Memory B cell (primary cell): ENCODE results near the gene KLF2.
"Not testable (repeated sequence)": the region's sequence is repeated elsewhere in the genome, so short reads cannot be mapped to it uniquely, and the experiment has no call there.

Source experiments
- ATAC-seq: fragments of 150-1000 bp; cut with Tn5 transposase; 2 replicates; pipeline ENCODE4 v1.10.0; 2021; ENCODE audit warnings: low read depth, mild to moderate bottlenecking, moderate library complexity
- DNase-seq, 2 donors: peaks; one replicate each; pipeline ENCODE4 v3.0.0; 2022; ENCODE audit warnings: low spot score in 2 of 2
- H3K27ac Mint-ChIP-seq: one replicate; pipeline ENCODE4 v1.8.0; 2022; ENCODE audit warnings: mild to moderate bottlenecking, moderate library complexity, mixed read lengths
- H3K27me3 Mint-ChIP-seq: one replicate; pipeline ENCODE4 v1.8.0; 2022; ENCODE audit warnings: mixed read lengths
- H3K36me3 Mint-ChIP-seq: one replicate; pipeline ENCODE4 v1.8.0; 2022; ENCODE audit warnings: mild to moderate bottlenecking, mixed read lengths
- H3K4me1 Mint-ChIP-seq: one replicate; pipeline ENCODE4 v1.8.0; 2022; ENCODE audit warnings: mixed read lengths
- H3K4me3 Mint-ChIP-seq: one replicate; pipeline ENCODE4 v1.8.0; 2022; ENCODE audit warnings: mild to moderate bottlenecking, moderate library complexity, mixed read lengths
- H3K9me3 Mint-ChIP-seq: one replicate; pipeline ENCODE4 v1.8.0; 2022; ENCODE audit warnings: mixed read lengths

The KLF2 gene

GRCh38 chr19:16297575-16298178 lies 26.9 kb upstream of the KLF2 start:
- Mint-ChIP-seq H3K27ac (no peak overlapping the region), H3K36me3 (no peaks in the 10 kb centered on the region), H3K4me3 (no peak overlapping the region), H3K4me1 (peaks cover 10% of the 10 kb centered on the region), H3K27me3 (no peaks in the 10 kb centered on the region), H3K9me3 (peaks cover 2% of the 10 kb centered on the region)
- ATAC-seq (no peak), DNase-seq (no peak)

GRCh38 chr19:16298334-16298733 lies 26.3 kb upstream of the KLF2 start:
- H3K4me1 Mint-ChIP-seq, result peaks cover 10% of the 10 kb centered on the region
- no peak overlapping the region for H3K27ac Mint-ChIP-seq

GRCh38 chr19:16301999-16302694 lies 22.5 kb upstream of the KLF2 start:
- peak overlapping the region; percentile 92 for H3K27ac Mint-ChIP-seq
- DNase-seq, result peak in 1 of 2 donors; percentile 35
- peak overlapping the region; percentile 27 for H3K4me3 Mint-ChIP-seq
- H3K9me3 Mint-ChIP-seq, result peaks cover 2% of the 10 kb centered on the region
- H3K4me1 Mint-ChIP-seq, result peaks cover 17% of the 10 kb centered on the region
- H3K27me3 Mint-ChIP-seq, result no peaks in the 10 kb centered on the region
- H3K36me3 Mint-ChIP-seq, result no peaks in the 10 kb centered on the region
- ATAC-seq, result peak; percentile 73

More at GRCh38 chr19:16298334-16298733, 26.3 kb upstream of the KLF2 start:
- DNase-seq (no peak), ATAC-seq (no peak)
- peaks cover 2% of the 10 kb centered on the region for H3K9me3 Mint-ChIP-seq
- no peak overlapping the region for H3K4me3 Mint-ChIP-seq
- no peaks in the 10 kb centered on the region for H3K27me3 Mint-ChIP-seq
- H3K36me3 Mint-ChIP-seq, result no peaks in the 10 kb centered on the region

GRCh38 chr19:16303755-16304154 lies 20.9 kb upstream of the KLF2 start:
- H3K27ac Mint-ChIP-seq, result peak overlapping the region; percentile 59
- H3K4me1 Mint-ChIP-seq, result peaks cover 21% of the 10 kb centered on the region
- no peak for ATAC-seq

GRCh38 chr19:16304511-16304910 lies 20.1 kb upstream of the KLF2 start:
- DNase-seq, H3K27ac Mint-ChIP-seq, H3K9me3 Mint-ChIP-seq, H3K4me3 Mint-ChIP-seq, H3K27me3 Mint-ChIP-seq, H3K36me3 Mint-ChIP-seq, ATAC-seq: not testable (repeated sequence)
- peaks cover 21% of the 10 kb centered on the region for H3K4me1 Mint-ChIP-seq

More at GRCh38 chr19:16303755-16304154, 20.9 kb upstream of the KLF2 start:
- no peak for DNase-seq
- no peak overlapping the region for H3K4me3 Mint-ChIP-seq
- no peaks in the 10 kb centered on the region for H3K27me3 Mint-ChIP-seq
- no peaks in the 10 kb centered on the region for H3K36me3 Mint-ChIP-seq
- H3K9me3 Mint-ChIP-seq, result peaks cover 2% of the 10 kb centered on the region

- peaks cover 24% of the 10 kb centered on the region for H3K4me1 Mint-ChIP-seq
Measured at GRCh38 chr19:16305060-16305459, 19.6 kb upstream of the KLF2 start.

GRCh38 chr19:16306728-16307402 lies 17.8 kb upstream of the KLF2 start:
- H3K4me1 Mint-ChIP-seq, result peaks cover 22% of the 10 kb centered on the region
- ATAC-seq, result no peak
- no peaks in the 10 kb centered on the region for H3K27me3 Mint-ChIP-seq
- H3K9me3 Mint-ChIP-seq, result peaks cover 2% of the 10 kb centered on the region
- no peaks in the 10 kb centered on the region for H3K36me3 Mint-ChIP-seq
- DNase-seq, result no peak
- H3K27ac Mint-ChIP-seq, result peak overlapping the region; percentile 48
- no peak overlapping the region for H3K4me3 Mint-ChIP-seq

More at GRCh38 chr19:16305060-16305459, 19.6 kb upstream of the KLF2 start:
- H3K27ac Mint-ChIP-seq, DNase-seq, H3K27me3 Mint-ChIP-seq, H3K9me3 Mint-ChIP-seq, ATAC-seq, H3K4me3 Mint-ChIP-seq, H3K36me3 Mint-ChIP-seq: not testable (repeated sequence)

- DNase-seq (no peak), ATAC-seq (no peak)
- H3K4me1 Mint-ChIP-seq, result peaks cover 19% of the 10 kb centered on the region
- peak overlapping the region; percentile 75 for H3K27ac Mint-ChIP-seq
- H3K36me3 Mint-ChIP-seq, result peaks cover 2% of the 10 kb centered on the region
- H3K4me3 Mint-ChIP-seq, result no peak overlapping the region
- H3K27me3 Mint-ChIP-seq, result no peaks in the 10 kb centered on the region
- H3K9me3 Mint-ChIP-seq, result peaks cover 2% of the 10 kb centered on the region
Measured at GRCh38 chr19:16308081-16308480, 16.5 kb upstream of the KLF2 start.

GRCh38 chr19:16309643-16310042 lies 15.0 kb upstream of the KLF2 start:
- Mint-ChIP-seq H3K4me3 (no peak overlapping the region), H3K9me3 (peaks cover 2% of the 10 kb centered on the region), H3K27me3 (no peaks in the 10 kb centered on the region), H3K27ac (no peak overlapping the region), H3K36me3 (peaks cover 2% of the 10 kb centered on the region), H3K4me1 (peaks cover 14% of the 10 kb centered on the region)
- DNase-seq, result no peak
- ATAC-seq, result no peak

GRCh38 chr19:16315825-16316505 lies 8.7 kb upstream of the KLF2 start:
- ATAC-seq, result no peak
- H3K4me3 Mint-ChIP-seq, result no peak overlapping the region
- DNase-seq, result no peak

GRCh38 chr19:16316506-16316882 lies 8.1 kb upstream of the KLF2 start:
- Mint-ChIP-seq H3K9me3 (peaks cover 2% of the 10 kb centered on the region), H3K4me3 (peak overlapping the region; percentile 46), H3K36me3 (peaks cover 4% of the 10 kb centered on the region), H3K4me1 (peaks cover 19% of the 10 kb centered on the region), H3K27me3 (no peaks in the 10 kb centered on the region), H3K27ac (peak overlapping the region; percentile 83)
- no peak for DNase-seq
- ATAC-seq, result peak; percentile 70

More at GRCh38 chr19:16315825-16316505, 8.7 kb upstream of the KLF2 start:
- no peaks in the 10 kb centered on the region for H3K27me3 Mint-ChIP-seq
- H3K4me1 Mint-ChIP-seq, result peaks cover 19% of the 10 kb centered on the region
- peak overlapping the region; percentile 83 for H3K27ac Mint-ChIP-seq
- H3K36me3 Mint-ChIP-seq, result peaks cover 4% of the 10 kb centered on the region
- peaks cover 2% of the 10 kb centered on the region for H3K9me3 Mint-ChIP-seq

GRCh38 chr19:16319481-16319880 lies 5.1 kb upstream of the KLF2 start:
- peaks cover 30% of the 10 kb centered on the region for H3K4me1 Mint-ChIP-seq
- H3K27me3 Mint-ChIP-seq, result no peaks in the 10 kb centered on the region
- peaks cover 2% of the 10 kb centered on the region for H3K9me3 Mint-ChIP-seq
- ATAC-seq, result no peak
- no peak overlapping the region for H3K4me3 Mint-ChIP-seq
- peaks cover 3% of the 10 kb centered on the region for H3K36me3 Mint-ChIP-seq
- peak overlapping the region; percentile 35 for H3K27ac Mint-ChIP-seq
- no peak for DNase-seq

- Mint-ChIP-seq H3K4me1 (peaks cover 28% of the 10 kb centered on the region), H3K27me3 (no peaks in the 10 kb centered on the region), H3K27ac (no peak overlapping the region)
Measured at GRCh38 chr19:16320987-16321386, 3.6 kb upstream of the KLF2 start.

GRCh38 chr19:16325161-16325527 lies 518 bp downstream of the KLF2 start:
- Mint-ChIP-seq H3K4me1 (peaks cover 37% of the 10 kb centered on the region), H3K27me3 (no peaks in the 10 kb centered on the region)
- DNase-seq, result peak in 1 of 2 donors; percentile 63

More at GRCh38 chr19:16320987-16321386, 3.6 kb upstream of the KLF2 start:
- no peak for DNase-seq
- Mint-ChIP-seq H3K9me3 (peaks cover 2% of the 10 kb centered on the region), H3K4me3 (no peak overlapping the region), H3K36me3 (peaks cover 6% of the 10 kb centered on the region)
- no peak for ATAC-seq

More at GRCh38 chr19:16325161-16325527, 518 bp downstream of the KLF2 start:
- Mint-ChIP-seq H3K36me3 (peaks cover 35% of the 10 kb centered on the region), H3K9me3 (no peaks in the 10 kb centered on the region), H3K27ac (peak overlapping the region; percentile 99), H3K4me3 (peak overlapping the region; percentile 76)
- ATAC-seq, result no peak
